Hepatocyte (in vitro differentiated cells): ENCODE measurements around the gene KRR1.

Source experiments
- EZH2 ChIP-seq: fragments of 200-600 bp; sonication (generic); IDR thresholded peaks from 2 replicates; pipeline ENCODE4 v1.6.1; 2016; ENCODE audit warnings: antibody characterized with exemption, mild to moderate bottlenecking, borderline replicate concordance
- EZH2phosphoT487 ChIP-seq: fragments of 200-600 bp; sonication (generic); IDR thresholded peaks from one replicate; pipeline ENCODE4 v1.6.1; 2018; ENCODE audit warnings: antibody characterized with exemption, mild to moderate bottlenecking, low read depth, moderate library complexity; ENCODE audit not compliant: unreplicated experiment, severe bottlenecking
- TF ChIP-seq, protein P1 (sequence below): fragments of 200-600 bp; sonication (generic); IDR thresholded peaks from 2 replicates; pipeline ENCODE4 v1.5.1; 2016; ENCODE audit warnings: antibody characterized with exemption, mild to moderate bottlenecking; ENCODE audit not compliant: poor library complexity

DNA sequence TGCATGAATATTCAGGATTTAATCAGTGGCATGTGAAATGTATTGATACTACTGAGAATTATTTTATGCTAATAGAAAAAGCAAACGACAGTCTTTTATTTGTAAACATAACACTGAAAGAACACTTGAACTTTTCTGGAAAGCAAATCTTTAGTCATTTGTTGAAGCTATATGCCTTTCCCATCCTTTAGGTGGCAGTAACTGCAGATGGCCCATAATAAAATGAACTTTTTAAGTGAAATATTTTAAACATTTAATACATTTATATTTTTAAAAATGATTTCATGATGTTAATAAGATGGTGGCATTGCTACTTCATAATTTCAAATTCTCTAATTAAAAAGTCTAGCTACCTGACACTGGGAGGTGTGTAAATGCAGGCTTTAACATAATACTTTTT, 13.9 kb upstream of the KRR1 start:
- TF ChIP-seq, protein P1, sequence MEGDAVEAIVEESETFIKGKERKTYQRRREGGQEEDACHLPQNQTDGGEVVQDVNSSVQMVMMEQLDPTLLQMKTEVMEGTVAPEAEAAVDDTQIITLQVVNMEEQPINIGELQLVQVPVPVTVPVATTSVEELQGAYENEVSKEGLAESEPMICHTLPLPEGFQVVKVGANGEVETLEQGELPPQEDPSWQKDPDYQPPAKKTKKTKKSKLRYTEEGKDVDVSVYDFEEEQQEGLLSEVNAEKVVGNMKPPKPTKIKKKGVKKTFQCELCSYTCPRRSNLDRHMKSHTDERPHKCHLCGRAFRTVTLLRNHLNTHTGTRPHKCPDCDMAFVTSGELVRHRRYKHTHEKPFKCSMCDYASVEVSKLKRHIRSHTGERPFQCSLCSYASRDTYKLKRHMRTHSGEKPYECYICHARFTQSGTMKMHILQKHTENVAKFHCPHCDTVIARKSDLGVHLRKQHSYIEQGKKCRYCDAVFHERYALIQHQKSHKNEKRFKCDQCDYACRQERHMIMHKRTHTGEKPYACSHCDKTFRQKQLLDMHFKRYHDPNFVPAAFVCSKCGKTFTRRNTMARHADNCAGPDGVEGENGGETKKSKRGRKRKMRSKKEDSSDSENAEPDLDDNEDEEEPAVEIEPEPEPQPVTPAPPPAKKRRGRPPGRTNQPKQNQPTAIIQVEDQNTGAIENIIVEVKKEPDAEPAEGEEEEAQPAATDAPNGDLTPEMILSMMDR, result peak; percentile 46
- no peak for TF ChIP-seq EZH2
- no peak for TF ChIP-seq EZH2phosphoT487
